GM19395 (cell line): Measurements from ENCODE around the gene MGMT.

ENCODE experiments used
- ATAC-seq: cut with Tn5 transposase; IDR thresholded peaks from one replicate; pipeline ENCODE4 v1.9.1; 2021; ENCODE audit warnings: mild to moderate bottlenecking, moderate library complexity; ENCODE audit not compliant: unreplicated experiment

The MGMT gene

DNA sequence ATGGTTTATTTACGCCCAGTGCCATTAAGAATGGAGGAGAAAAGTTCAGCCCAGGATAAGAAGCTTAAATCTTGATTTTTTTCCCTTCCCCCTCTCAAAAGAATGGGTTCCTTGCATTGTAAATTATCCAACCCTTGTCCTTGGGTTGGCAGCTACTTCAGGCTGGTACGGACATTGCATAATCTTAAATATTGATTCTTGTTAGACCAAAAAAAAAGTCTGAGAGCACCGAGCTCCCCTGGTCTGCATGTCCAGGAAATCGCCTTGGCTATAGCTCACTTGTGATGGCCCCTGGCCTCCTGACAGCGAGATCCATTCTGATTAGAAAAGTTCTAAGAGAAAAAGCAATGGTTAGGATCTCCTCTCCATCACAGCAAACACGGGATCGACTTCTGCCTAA, 345.4 kb downstream of the MGMT start:
- ATAC-seq = no peak

DNA sequence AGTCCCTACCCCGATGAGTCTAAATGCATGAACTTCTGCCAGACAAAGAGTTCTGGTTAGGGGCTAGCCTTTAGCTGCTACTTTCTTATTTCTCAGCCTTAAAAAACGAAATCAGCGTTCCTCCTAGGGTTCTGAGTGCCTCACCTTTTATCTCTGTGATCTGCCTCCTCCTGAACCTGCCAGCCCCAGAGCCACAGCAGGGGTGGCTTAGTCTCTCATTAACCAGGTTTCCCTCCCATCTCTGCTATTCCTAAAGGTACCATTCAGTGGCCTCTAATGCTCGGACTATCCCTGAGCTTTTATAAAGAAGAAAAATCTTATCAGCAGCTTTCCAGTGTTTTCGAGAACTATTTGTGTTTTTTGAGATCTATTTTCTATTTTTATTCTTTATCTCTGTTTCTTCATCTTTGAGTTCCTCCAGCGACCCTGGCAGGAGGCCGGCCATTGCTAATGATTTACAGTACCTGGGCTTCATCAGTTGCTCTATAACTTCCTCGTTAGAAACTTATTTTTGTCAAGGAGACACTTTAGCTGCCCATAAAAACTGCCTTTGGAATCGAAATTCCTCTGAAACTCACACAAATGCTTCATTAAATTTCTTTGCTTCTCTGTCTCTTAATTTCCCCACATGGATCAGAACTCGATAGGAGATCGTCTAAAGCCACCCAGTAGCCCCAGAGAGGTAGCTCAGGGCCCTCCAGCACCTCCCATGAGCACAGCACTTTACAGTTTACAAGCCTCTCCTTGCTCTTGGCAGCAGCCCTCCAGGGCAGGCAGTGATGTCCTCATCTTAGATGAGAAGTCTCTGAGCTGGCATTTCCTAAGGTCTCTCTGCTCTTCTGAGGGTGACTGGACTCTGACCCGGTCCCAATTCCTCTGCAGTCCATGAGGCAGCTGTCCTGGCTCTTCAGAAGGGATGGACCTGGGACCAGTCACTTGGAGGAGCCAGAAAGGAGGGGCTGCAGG, 347.9 kb downstream of the MGMT start:
- no peak for ATAC-seq

DNA sequence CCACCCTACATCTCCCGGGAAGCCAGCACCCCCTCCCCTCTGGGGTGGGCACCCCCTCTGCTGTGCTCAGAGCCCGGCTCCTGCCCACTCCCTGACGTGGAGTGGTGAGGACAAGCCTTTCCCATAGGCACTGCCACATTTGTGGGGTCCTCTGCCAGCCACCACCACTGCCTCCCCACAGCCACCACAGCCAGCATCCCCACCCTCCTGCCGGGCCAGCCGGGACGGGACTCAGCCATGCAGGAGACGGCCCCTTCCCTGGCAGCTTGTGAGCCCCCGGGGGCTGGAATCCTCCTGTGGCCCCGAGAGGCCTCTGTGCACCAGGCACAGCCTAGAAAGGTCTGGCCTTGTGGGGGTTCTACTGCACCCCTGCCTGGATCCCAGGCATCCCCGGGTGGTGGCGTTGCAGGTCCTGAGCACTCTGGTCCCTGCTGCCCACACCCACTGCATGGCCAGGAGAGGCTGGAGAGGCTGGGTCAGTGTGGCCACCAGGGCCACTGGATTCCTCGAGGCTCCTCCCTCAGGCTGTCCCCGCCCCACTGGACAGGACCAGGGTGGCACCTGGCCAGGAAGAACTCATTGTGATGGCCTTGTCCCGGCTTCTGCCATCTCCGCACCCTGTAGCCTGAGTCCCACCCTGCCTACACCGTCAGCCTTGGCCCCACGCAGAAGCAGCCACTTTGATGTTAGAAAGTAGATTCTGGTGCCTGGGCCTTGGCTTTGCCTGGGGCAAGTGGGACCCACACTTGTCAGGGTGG, 349.0 kb downstream of the MGMT start:
- no peak for ATAC-seq

DNA sequence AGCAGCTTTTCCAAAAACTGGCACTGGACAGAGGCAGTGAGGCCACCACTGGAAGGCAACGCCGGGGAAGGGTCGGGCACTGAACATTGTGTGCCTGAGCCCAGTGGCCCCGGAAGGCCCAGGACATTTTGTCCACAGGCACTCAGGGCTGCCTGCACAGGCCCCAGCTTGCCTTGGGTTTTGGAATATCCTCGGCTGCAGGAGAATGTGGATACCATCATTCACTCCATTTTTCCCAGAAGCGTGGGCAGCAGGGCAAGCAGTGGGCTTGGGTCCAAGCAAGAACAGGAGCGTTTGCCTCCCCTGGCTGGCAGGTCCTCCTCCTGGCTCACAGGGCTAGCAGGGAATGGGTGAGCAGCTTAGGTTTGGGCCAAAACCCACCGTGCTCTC, 349.6 kb downstream of the MGMT start:
- ATAC-seq = no peak
